Omental fat pad (tissue), 4 donors: Measurements from ENCODE around the gene SEC14L5. TPM values are rescaled to one million over a fixed set of nuclear protein-coding genes. Genes with fewer than 3 reads are reported as not detected.

Source experiments
- ATAC-seq: fragments of 150-250 bp; one replicate; pipeline ENCODE4 v1.9.1; 2016; ENCODE audit warnings: mild to moderate bottlenecking, moderate library complexity; ENCODE audit not compliant: low FRiP score
- DNase-seq: peaks from one replicate; pipeline ENCODE4 v3.0.0-alpha.2; 2019; ENCODE audit warnings: low spot score
- total RNA-seq, 4 donors: library from RNA; depleted of rRNA; stranded (reverse); fragments of >200 nt; gene quantifications; one replicate each; pipeline ENCODE4 v1.1.0, GENCODE V29; 2016
- TF ChIP-seq, protein P1 (sequence below), 3 donors: fragments of 450-650 bp; IDR thresholded peaks; one replicate each; pipeline ENCODE4 v1.5.1; 2016 to 2017; ENCODE audit warnings: antibody characterized with exemption in 3 of 3, mild to moderate bottlenecking in 3 of 3, moderate library complexity in 2 of 3

The SEC14L5 gene
- total RNA-seq, 4 donors from 2014 or later: 0.12 to 1.3 (median 0.45) TPM

DNA sequence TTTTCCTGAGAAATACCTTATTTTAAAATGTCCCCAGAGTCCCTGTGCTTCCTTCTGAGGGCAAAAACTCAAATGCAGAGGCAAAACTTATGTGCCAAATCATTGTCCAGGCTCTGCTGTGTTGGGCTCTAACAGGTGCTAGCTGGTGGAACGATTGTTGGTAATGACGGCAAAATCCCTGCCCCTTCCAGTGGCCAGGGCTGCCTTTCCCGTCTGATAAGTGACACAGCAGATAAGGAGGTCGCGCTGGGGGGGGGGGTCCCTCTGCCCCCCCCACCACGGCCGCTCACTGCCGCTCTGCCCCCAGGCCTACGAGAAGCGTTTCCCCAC, 29.1 kb downstream of the SEC14L5 start:
- DNase-seq (no peak), ATAC-seq (no peak)
- TF ChIP-seq, protein P1, sequence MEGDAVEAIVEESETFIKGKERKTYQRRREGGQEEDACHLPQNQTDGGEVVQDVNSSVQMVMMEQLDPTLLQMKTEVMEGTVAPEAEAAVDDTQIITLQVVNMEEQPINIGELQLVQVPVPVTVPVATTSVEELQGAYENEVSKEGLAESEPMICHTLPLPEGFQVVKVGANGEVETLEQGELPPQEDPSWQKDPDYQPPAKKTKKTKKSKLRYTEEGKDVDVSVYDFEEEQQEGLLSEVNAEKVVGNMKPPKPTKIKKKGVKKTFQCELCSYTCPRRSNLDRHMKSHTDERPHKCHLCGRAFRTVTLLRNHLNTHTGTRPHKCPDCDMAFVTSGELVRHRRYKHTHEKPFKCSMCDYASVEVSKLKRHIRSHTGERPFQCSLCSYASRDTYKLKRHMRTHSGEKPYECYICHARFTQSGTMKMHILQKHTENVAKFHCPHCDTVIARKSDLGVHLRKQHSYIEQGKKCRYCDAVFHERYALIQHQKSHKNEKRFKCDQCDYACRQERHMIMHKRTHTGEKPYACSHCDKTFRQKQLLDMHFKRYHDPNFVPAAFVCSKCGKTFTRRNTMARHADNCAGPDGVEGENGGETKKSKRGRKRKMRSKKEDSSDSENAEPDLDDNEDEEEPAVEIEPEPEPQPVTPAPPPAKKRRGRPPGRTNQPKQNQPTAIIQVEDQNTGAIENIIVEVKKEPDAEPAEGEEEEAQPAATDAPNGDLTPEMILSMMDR (IDR thresholded peaks at IDR 0.05): no peak

DNA sequence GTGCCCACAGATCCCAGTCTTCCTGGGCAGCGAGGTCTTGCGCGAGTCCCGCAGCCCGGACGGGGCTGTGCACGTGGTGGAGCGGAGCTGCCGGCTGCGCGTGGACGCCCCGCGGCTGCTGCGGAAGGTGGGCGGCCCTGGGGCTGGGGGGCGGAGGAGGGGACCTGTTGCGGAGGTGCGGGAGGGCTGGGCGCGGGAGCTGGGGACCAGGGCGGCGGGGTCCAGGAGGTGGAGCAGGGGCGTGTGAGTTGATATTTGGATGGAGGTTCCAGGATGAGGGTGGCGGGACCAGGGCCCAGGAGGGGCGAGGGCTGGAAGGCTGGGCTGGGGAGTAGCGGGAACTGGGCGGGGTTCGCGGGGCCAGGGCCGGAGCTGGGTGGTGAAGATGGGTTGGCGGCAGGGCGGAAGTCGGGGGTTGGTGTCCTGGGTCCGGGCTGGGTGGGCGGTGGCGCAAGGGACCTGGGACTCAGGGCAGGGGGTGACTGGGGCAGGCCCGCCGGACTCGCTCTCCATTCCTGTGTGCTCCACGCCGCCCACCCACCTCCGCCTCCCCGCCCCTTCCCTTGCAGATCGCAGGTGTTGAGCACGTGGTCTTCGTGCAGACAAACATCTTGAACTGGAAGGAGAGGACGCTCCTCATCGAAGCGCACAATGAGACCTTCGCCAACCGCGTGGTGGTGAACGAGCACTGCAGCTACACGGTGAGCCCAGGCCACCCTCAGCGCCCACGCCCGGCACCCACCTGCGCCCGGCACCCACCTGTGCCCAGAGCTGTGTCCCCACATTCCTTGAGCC, 29.6 kb downstream of the SEC14L5 start:
- ATAC-seq (no peak), DNase-seq (no peak)

GRCh38 chr16:4988647-4989046, 30.5 kb downstream of the SEC14L5 start:
- TF ChIP-seq, protein P1 (IDR thresholded peaks at IDR 0.05): no peak
- DNase-seq: no peak
- no peak for ATAC-seq

More for the DNA sequence above, 29.6 kb downstream of the SEC14L5 start:
- TF ChIP-seq, protein P1 (IDR thresholded peaks at IDR 0.05): no peak

DNA sequence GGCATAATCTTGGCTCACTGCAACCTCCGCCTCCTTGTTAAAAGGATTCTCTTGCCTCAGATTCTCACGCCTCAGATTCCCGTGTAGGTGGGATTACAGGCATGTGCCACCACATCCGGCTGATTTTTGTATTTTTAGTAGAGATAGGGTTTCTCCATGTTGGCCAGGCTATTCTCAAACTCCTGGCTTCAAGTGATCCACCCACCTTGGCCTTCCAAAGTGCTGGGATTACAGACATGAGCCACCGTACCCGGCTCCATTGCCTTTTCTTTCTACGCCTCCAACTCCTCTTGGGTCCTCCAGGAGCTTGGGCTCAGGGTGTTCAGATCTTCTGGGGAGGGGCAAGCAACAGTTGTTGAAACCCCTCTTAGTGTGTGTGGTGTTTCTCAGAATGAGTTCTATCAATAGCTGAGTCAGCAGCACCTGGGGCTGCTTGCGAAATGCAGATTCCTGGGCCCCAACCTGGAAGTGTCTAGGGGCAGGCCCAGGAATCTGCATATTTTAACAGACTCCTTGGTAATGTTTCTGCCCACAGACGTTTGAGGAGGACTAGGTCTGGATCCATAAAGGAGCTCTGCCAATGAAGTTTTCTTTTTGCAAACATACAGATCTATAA, 31.4 kb downstream of the SEC14L5 start:
- ATAC-seq (no peak), DNase-seq (no peak)
- TF ChIP-seq, protein P1 (IDR thresholded peaks at IDR 0.05): no peak

DNA sequence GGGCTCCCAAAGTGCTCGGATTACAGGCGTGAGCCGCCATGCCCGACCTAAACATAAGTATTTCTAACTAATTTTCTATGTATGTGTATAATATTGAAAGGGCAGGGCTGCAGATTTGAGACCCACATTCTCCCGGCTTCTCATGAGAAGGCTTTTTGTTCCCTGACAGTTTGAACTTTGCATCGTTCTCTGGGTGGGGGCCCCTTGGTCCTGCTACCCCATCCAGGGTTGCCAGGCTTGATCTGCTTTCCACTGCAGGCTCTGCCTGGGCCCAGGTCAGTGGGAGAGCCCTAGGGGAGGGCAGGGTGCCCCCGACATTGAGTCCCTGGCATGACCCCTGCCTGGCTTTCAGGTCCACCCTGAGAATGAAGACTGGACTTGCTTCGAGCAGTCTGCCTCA, 32.3 kb downstream of the SEC14L5 start:
- DNase-seq (no peak), ATAC-seq (no peak)
- TF ChIP-seq, protein P1 (IDR thresholded peaks at IDR 0.05): no peak

- DNase-seq (no peak), ATAC-seq (no peak)
- TF ChIP-seq, protein P1 (IDR thresholded peaks at IDR 0.05): no peak
These were observed 33.6 kb downstream of the SEC14L5 start for GRCh38 chr16:4991754-4992153.
